Mesenchymal stem cell (in vitro differentiated cells and primary cell): ENCODE data around the gene SEPTIN10.

Experiments
- DNase-seq: peaks from one replicate; pipeline ENCODE4 v3.0.0-alpha.2; 2013
- H2AFZ ChIP-seq: one replicate; pipeline ENCODE4 v1.6.1; 2013; ENCODE audit warnings: low read depth, mild to moderate bottlenecking, control low read depth, inconsistent platforms, low read length, moderate library complexity
- H2AK5ac ChIP-seq: 2 replicates; pipeline ENCODE4 v1.6.1; 2013; ENCODE audit warnings: low read length, moderate library complexity, mild to moderate bottlenecking, inconsistent platforms; ENCODE audit not compliant: severe bottlenecking
- H2BK120ac ChIP-seq: one replicate; pipeline ENCODE4 v1.6.1; 2013; ENCODE audit warnings: low read depth, mild to moderate bottlenecking, inconsistent platforms, low read length, moderate library complexity
- H2BK12ac ChIP-seq, 2 experiments: one replicate each; pipeline ENCODE4 v1.6.1; 2013; ENCODE audit warnings: inconsistent platforms in 2 of 2, low read length in 2 of 2, mild to moderate bottlenecking in 2 of 2, moderate library complexity in 2 of 2, control low read depth in 1 of 2
- H2BK15ac ChIP-seq: one replicate; pipeline ENCODE4 v1.6.1; 2013; ENCODE audit warnings: mild to moderate bottlenecking, low read depth, inconsistent platforms; ENCODE audit not compliant: poor library complexity, severe bottlenecking
- H2BK5ac ChIP-seq: 2 replicates; pipeline ENCODE4 v1.6.1; 2013; ENCODE audit warnings: low read depth, mild to moderate bottlenecking, low read length, control low read depth, inconsistent platforms; ENCODE audit not compliant: poor library complexity, severe bottlenecking
- H3K14ac ChIP-seq, 2 experiments: one replicate each; pipeline ENCODE4 v1.6.1; 2013; ENCODE audit warnings: inconsistent platforms in 2 of 2, low read length in 2 of 2, control low read depth in 1 of 2, mild to moderate bottlenecking in 1 of 2, moderate library complexity in 1 of 2
- H3K18ac ChIP-seq, 2 experiments: one replicate each; pipeline ENCODE4 v1.6.1; 2013; ENCODE audit warnings: inconsistent platforms in 2 of 2, low read length in 2 of 2, control low read depth in 1 of 2, low read depth in 1 of 2, mild to moderate bottlenecking in 1 of 2
- H3K23ac ChIP-seq, 2 experiments: one replicate each; pipeline ENCODE4 v1.6.1; 2013; ENCODE audit warnings: inconsistent platforms in 2 of 2, low read length in 2 of 2, mild to moderate bottlenecking in 2 of 2, moderate library complexity in 2 of 2, control low read depth in 1 of 2
- H3K27ac ChIP-seq: 2 replicates; pipeline ENCODE4 v1.5.1; 2013; ENCODE audit warnings: mild to moderate bottlenecking, moderate library complexity, low read length, control low read depth, inconsistent platforms; ENCODE audit not compliant: poor library complexity, severe bottlenecking
- H3K27me3 ChIP-seq, 2 experiments: 2 replicates each; pipeline versions ENCODE4 v1.6.1 to v1.7.0; 2013; ENCODE audit warnings: low read length in 2 of 2, mild to moderate bottlenecking in 2 of 2, moderate library complexity in 2 of 2, control low read depth in 1 of 2, inconsistent platforms in 1 of 2; ENCODE audit not compliant: control insufficient read depth in 1 of 2, insufficient read depth in 1 of 2
- H3K36me3 ChIP-seq, 2 experiments: 2 replicates each; pipeline versions ENCODE4 v1.6.1 to v1.7.0; 2013; ENCODE audit warnings: low read length in 2 of 2, control low read depth in 1 of 2, inconsistent platforms in 1 of 2, low read depth in 1 of 2, mild to moderate bottlenecking in 1 of 2; ENCODE audit not compliant: insufficient read depth in 2 of 2, control insufficient read depth in 1 of 2
- H3K4ac ChIP-seq, 2 experiments: one replicate each; pipeline ENCODE4 v1.6.1; 2013; ENCODE audit warnings: inconsistent platforms in 2 of 2, low read length in 2 of 2, mild to moderate bottlenecking in 2 of 2, moderate library complexity in 2 of 2, control low read depth in 1 of 2, low read depth in 1 of 2
- H3K4me1 ChIP-seq: 2 replicates; pipeline ENCODE4 v1.6.1; 2013; ENCODE audit warnings: low read depth, low read length, control low read depth; ENCODE audit not compliant: control insufficient read depth, insufficient read depth
- H3K4me2 ChIP-seq: 2 replicates; pipeline ENCODE4 v1.6.1; 2013; ENCODE audit warnings: low read length, mild to moderate bottlenecking, inconsistent platforms; ENCODE audit not compliant: poor library complexity, severe bottlenecking
- H3K4me3 ChIP-seq, 2 experiments: 2 replicates each; pipeline versions ENCODE4 v1.5.1 to v1.7.0; 2013; ENCODE audit warnings: low read length in 2 of 2, mild to moderate bottlenecking in 2 of 2, control low read depth in 1 of 2, low read depth in 1 of 2; ENCODE audit not compliant: insufficient read depth in 1 of 2
- H3K79me1 ChIP-seq: replicated peaks from 2 replicates; pipeline ENCODE4 v1.6.1; 2013; ENCODE audit warnings: mild to moderate bottlenecking, control low read depth, low read length, inconsistent platforms; ENCODE audit not compliant: poor library complexity, severe bottlenecking
- H3K9ac ChIP-seq: 2 replicates; pipeline ENCODE4 v1.7.0; 2013; ENCODE audit warnings: mild to moderate bottlenecking, low read length, moderate library complexity
- H3K9me3 ChIP-seq: 2 replicates; pipeline ENCODE4 v1.7.0; 2013; ENCODE audit warnings: mild to moderate bottlenecking, low read length; ENCODE audit not compliant: control insufficient read depth
- H4K8ac ChIP-seq: one replicate; pipeline ENCODE4 v1.6.1; 2013; ENCODE audit warnings: inconsistent platforms, mild to moderate bottlenecking, low read length, moderate library complexity
- H4K91ac ChIP-seq: one replicate; pipeline ENCODE4 v1.6.1; 2013; ENCODE audit warnings: mild to moderate bottlenecking, low read length, inconsistent platforms
- WGBS: methylation state at CpG from one replicate; pipeline ENCODE4 v1.1.7; 2013; ENCODE audit warnings: mixed read lengths; 5-methylcytosine and 5-hydroxymethylcytosine counted together

Gene SEPTIN10

GRCh38 chr2:109530712-109531111 lies 83.1 kb downstream of the SEPTIN10 start:
- 75% methylated on average over 6 of the region's 6 CpGs for WGBS
- H2BK5ac ChIP-seq, result no peak overlapping the region

GRCh38 chr2:109529532-109530449 lies 84.0 kb downstream of the SEPTIN10 start:
- no peak overlapping the region for H3K14ac ChIP-seq
- no peak overlapping the region for H3K4me3 ChIP-seq
- H4K91ac ChIP-seq, result peak overlapping the region; percentile 58
- H3K27me3 ChIP-seq, result peaks cover 32 to 73% of the 10 kb centered on the region in 2 experiments
- H2BK15ac ChIP-seq, result no peak overlapping the region
- no peak overlapping the region for H2AFZ ChIP-seq
- no peak overlapping the region for H3K9ac ChIP-seq
- no peak overlapping the region for H3K4me2 ChIP-seq
- H3K4me1 ChIP-seq, result peaks cover 5% of the 10 kb centered on the region
- no peak overlapping the region for H3K18ac ChIP-seq
- no peak overlapping the region for H3K27ac ChIP-seq
- H2AK5ac ChIP-seq, result no peak overlapping the region
- H2BK120ac ChIP-seq, result no peak overlapping the region
- no peak overlapping the region for H3K23ac ChIP-seq
- H4K8ac ChIP-seq, result no peak overlapping the region
- no peak overlapping the region for H3K4ac ChIP-seq
- WGBS, result 85% methylated on average over 15 of the region's 16 CpGs
- H3K79me1 ChIP-seq, result no peaks in the 10 kb centered on the region
- H2BK5ac ChIP-seq, result no peak overlapping the region
- DNase-seq, result no peak
- no peak overlapping the region for H2BK12ac ChIP-seq
- H3K9me3 ChIP-seq, result no peaks in the 10 kb centered on the region
- H3K36me3 ChIP-seq, result no peaks in the 10 kb centered on the region

More at GRCh38 chr2:109530712-109531111, 83.1 kb downstream of the SEPTIN10 start:
- no peak overlapping the region for H3K18ac ChIP-seq
- no peak overlapping the region for H3K14ac ChIP-seq
- H2AK5ac ChIP-seq, result no peak overlapping the region
- H3K9me3 ChIP-seq, result no peaks in the 10 kb centered on the region
- H4K91ac ChIP-seq, result no peak overlapping the region
- H3K4me1 ChIP-seq, result peaks cover 5% of the 10 kb centered on the region
- H3K27me3 ChIP-seq, result peaks cover 32 to 77% of the 10 kb centered on the region in 2 experiments
- no peak overlapping the region for H4K8ac ChIP-seq
- H3K23ac ChIP-seq, result no peak overlapping the region
- H3K27ac ChIP-seq, result no peak overlapping the region
- H3K4ac ChIP-seq, result no peak overlapping the region
- H2BK120ac ChIP-seq, result no peak overlapping the region
- H3K4me2 ChIP-seq, result no peak overlapping the region
- H3K4me3 ChIP-seq, result no peak overlapping the region
- no peak for DNase-seq
- no peak overlapping the region for H3K9ac ChIP-seq
- no peaks in the 10 kb centered on the region for H3K79me1 ChIP-seq
- no peak overlapping the region for H2AFZ ChIP-seq
- H2BK15ac ChIP-seq, result no peak overlapping the region
- no peak overlapping the region for H2BK12ac ChIP-seq
- no peaks in the 10 kb centered on the region for H3K36me3 ChIP-seq

GRCh38 chr2:109528811-109529501 lies 84.8 kb downstream of the SEPTIN10 start:
- Histone ChIP-seq H3K23ac (no peak overlapping the region), H4K8ac (no peak overlapping the region), H3K36me3 (no peaks in the 10 kb centered on the region), H2AFZ (no peak overlapping the region), H3K18ac (no peak overlapping the region), H4K91ac (no peak overlapping the region), H3K4me2 (no peak overlapping the region), H2BK15ac (no peak overlapping the region), H3K4me3 (no peak overlapping the region), H2BK120ac (no peak overlapping the region), H2BK12ac (no peak overlapping the region), H3K27ac (no peak overlapping the region), H2BK5ac (no peak overlapping the region), H3K9me3 (no peaks in the 10 kb centered on the region), H3K4me1 (peaks cover 5% of the 10 kb centered on the region), H3K14ac (no peak overlapping the region), H3K4ac (no peak overlapping the region), H2AK5ac (no peak overlapping the region), H3K79me1 (no peaks in the 10 kb centered on the region), H3K27me3 (peaks cover 30 to 67% of the 10 kb centered on the region in 2 experiments), H3K9ac (no peak overlapping the region)
- WGBS, result 93% methylated on average over 21 of the region's 21 CpGs
- no peak for DNase-seq
